ENCODE data around the gene NLGN3.

GRCh38 chrX:71100581-71101505 is 43.8 kb upstream of the NLGN3 start:
- no peak for TF ChIP-seq EP300 (conservative IDR thresholded peaks at IDR 0.05; ENCODE audit: poor library complexity, severe bottlenecking)
- TF ChIP-seq SMC3 (conservative IDR thresholded peaks at IDR 0.05; ENCODE audit: poor library complexity) = no peak

Measured in neural cell (in vitro differentiated cells).